Measurements from ENCODE around the gene DDX28. TPM values are rescaled to one million over a fixed set of nuclear protein-coding genes. Genes with fewer than 3 reads are reported as not detected.

The DDX28 gene
- total RNA-seq, 2 experiments from 2014 or later: 12.8 to 14.5 TPM

DNA sequence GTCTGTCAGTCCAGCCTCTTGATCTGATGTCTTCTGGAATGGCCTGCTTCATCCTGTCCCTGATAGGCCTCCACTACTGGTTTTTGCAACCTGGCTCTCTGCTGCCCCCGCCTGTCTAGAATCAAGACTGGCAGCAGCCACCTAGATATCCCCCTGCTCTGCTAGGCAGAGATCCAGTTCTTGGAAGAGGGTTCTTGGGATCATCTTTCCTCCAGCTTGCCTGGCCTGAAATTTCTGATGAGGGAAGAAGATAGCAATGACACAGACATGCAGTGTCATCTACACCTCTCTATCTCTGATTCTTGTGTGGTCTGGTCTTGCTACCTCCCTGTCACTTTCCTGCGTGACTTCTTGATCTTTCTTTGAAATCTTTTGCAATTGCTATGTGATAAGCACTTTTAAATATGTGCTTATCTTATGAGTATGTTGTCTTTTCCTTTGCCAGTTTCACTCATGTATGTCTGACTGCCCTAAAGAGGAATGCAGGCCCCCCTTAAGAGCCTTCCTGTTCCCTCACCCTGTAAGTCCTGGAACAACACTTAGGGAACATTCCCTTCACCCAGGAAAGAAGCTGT lies 41.8 kb upstream of the DDX28 start:
- peak overlapping the region; percentile 74 for H3K27ac Mint-ChIP-seq
- no peaks in the 10 kb centered on the region for H3K27me3 Mint-ChIP-seq
- H3K4me3 Mint-ChIP-seq: no peak overlapping the region
- intact Hi-C loops (cut with micrococcal nuclease): loop anchor here (2.0 kb wide), 1 partner anchor 72 kb away; no protein-coding TSS in a partner anchor
- ChIA-PET POLR2A (interaction anchor here (0.8 kb wide), 1 partner anchor 20 kb away, joined by 4 read pairs; the partner anchor contains the start of gene NFATC3), CTCF (interaction anchor here (0.7 to 3.9 kb wide), 11 partner anchors 10 to 164 kb away, joined by 3 to 24 read pairs (median 5); partner anchors contain the start of gene NFATC3)
- DNase-seq: peak; percentile 83
- H3K4me1 Mint-ChIP-seq (ENCODE audit: low read depth): peaks cover 57% of the 10 kb centered on the region
- H3K9me3 Mint-ChIP-seq: no peaks in the 10 kb centered on the region
- peaks cover 27% of the 10 kb centered on the region for H3K36me3 Mint-ChIP-seq

- H3K9me3 Mint-ChIP-seq: no peaks in the 10 kb centered on the region
- no peak overlapping the region for H3K4me3 Mint-ChIP-seq
- H3K27me3 Mint-ChIP-seq: no peaks in the 10 kb centered on the region
- ChIA-PET CTCF (interaction anchor here (1.2 to 3.9 kb wide), 6 partner anchors 9 to 246 kb away, joined by 3 to 24 read pairs (median 5); no protein-coding TSS in a partner anchor), POLR2A (no interaction called here)
- DNase-seq: peak; percentile 72
- peaks cover 33% of the 10 kb centered on the region for H3K36me3 Mint-ChIP-seq
- intact Hi-C loops (cut with micrococcal nuclease): no loop called here
- peak overlapping the region; percentile 85 for H3K27ac Mint-ChIP-seq
- H3K4me1 Mint-ChIP-seq (ENCODE audit: low read depth): peaks cover 62% of the 10 kb centered on the region
Measured at GRCh38 chr16:68062910-68063393, 39.9 kb upstream of the DDX28 start.

DNA sequence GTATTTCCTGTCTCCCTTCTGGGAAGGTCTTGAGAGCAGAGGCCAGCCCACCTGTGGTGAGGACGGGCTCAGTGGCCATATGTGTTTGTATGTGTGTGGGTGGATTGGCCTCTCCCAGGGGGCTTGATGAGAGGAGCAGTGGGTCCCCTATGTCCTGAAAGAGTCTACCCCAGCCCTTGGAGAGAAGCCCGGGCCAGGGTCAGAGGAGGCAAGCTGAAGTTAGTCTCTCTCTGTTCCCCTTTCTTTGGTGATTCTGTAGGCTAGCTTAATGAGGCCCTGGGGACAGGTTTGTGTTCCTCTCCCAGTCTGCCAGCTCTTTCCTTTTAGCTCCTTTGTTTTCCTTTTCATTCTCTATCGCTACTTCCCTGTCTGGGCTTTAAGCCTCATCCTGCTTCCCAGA lies 38.4 kb upstream of the DDX28 start:
- Mint-ChIP-seq H3K27ac (peak overlapping the region; percentile 79), H3K36me3 (peaks cover 35% of the 10 kb centered on the region), H3K9me3 (no peaks in the 10 kb centered on the region), H3K27me3 (no peaks in the 10 kb centered on the region), H3K4me1 (ENCODE audit: low read depth) (peaks cover 59% of the 10 kb centered on the region), H3K4me3 (no peak overlapping the region)
- ChIA-PET CTCF (interaction anchor here (0.7 to 2.0 kb wide), 4 partner anchors 18 to 245 kb away, joined by 3 to 9 read pairs (median 5); no protein-coding TSS in a partner anchor), POLR2A (no interaction called here)
- no peak for DNase-seq
- intact Hi-C loops (cut with micrococcal nuclease): no loop called here

GRCh38 chr16:68059804-68060203 lies 36.8 kb upstream of the DDX28 start:
- Mint-ChIP-seq H3K27me3 (no peaks in the 10 kb centered on the region), H3K36me3 (peaks cover 39% of the 10 kb centered on the region), H3K4me3 (no peak overlapping the region), H3K9me3 (no peaks in the 10 kb centered on the region), H3K4me1 (ENCODE audit: low read depth) (peaks cover 52% of the 10 kb centered on the region), H3K27ac (peak overlapping the region; percentile 59)
- DNase-seq: peak; percentile 28
- CTCF ChIA-PET: interaction anchor here (1.1 kb wide), 1 partner anchor 19 kb away, joined by 4 read pairs; no protein-coding TSS in a partner anchor
- POLR2A ChIA-PET: no interaction called here
- intact Hi-C loops (cut with micrococcal nuclease): no loop called here

DNA sequence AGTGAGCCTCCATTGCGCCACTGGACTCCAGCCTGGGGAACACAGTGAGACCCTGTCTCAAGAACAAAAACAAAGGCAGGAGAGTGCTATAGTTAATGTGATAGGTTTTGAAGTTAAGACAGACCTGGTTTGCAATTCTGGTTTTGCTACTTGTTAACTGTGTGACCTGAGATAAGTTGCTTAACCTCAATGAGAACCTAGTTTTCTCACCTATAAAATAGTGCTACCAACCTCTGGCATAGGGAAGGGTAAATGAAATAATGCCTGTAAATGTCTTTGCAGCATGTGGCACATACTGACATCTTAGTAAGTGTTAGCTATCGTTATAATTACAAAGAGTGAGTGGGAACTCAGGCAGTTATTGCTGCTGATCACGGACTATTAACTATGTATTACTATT lies 32.4 kb upstream of the DDX28 start:
- POLR2A ChIA-PET: no interaction called here

DNA sequence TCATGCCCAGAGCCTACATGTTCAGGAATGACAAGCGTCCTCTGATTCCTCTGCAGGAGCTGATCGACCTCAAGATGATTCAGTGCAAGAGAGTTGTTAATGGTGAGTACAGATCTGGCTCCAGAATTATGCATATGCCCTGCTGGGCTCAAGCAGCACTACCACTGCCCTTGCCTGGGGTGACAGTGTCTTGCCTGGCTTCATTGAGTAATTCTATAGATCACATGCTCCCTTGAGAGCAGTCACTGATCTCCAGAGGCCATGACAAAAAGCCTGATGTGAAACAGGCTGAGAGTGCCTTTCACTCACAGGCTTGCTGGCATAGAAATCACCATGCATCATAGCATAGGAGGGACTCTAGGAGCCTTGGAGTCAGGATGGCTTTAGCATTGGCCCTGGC lies 26.4 kb upstream of the DDX28 start:
- ChIA-PET POLR2A (no interaction called here), CTCF (no interaction called here)
- no peaks in the 10 kb centered on the region for H3K9me3 Mint-ChIP-seq

More for the DNA sequence above, 32.4 kb upstream of the DDX28 start:
- H3K4me1 Mint-ChIP-seq (ENCODE audit: low read depth): peaks cover 18% of the 10 kb centered on the region
- intact Hi-C loops (cut with micrococcal nuclease): no loop called here
- DNase-seq: no peak
- CTCF ChIA-PET: interaction anchor here (0.6 to 2.8 kb wide), 2 partner anchors 13 to 15 kb away, joined by 3 to 14 read pairs; no protein-coding TSS in a partner anchor
- H3K27me3 Mint-ChIP-seq: no peaks in the 10 kb centered on the region
- peaks cover 37% of the 10 kb centered on the region for H3K36me3 Mint-ChIP-seq
- H3K9me3 Mint-ChIP-seq: no peaks in the 10 kb centered on the region
- H3K4me3 Mint-ChIP-seq: no peak overlapping the region
- H3K27ac Mint-ChIP-seq: no peak overlapping the region

DNA sequence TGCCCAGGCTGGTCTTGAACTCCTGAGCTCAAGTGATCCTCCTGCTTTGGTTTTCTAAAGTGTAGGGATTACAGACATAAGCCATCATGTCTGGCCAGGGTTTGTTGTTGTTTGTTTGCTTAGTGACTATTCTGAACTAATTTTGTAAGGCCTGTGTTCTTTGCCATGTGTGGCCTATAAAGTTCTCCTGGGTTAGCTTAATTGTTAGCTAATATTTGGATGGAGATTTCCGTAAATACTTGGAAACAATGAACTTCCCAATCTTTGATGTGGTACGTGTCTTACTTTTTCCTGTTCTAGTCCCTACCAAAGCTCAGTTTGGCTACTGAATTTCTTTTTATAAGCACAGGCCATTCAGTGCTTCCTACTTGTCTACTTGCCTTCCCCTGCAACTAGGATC lies 25.0 kb upstream of the DDX28 start:
- no peaks in the 10 kb centered on the region for H3K27me3 Mint-ChIP-seq
- DNase-seq: no peak
- peaks cover 2% of the 10 kb centered on the region for H3K4me1 Mint-ChIP-seq (ENCODE audit: low read depth)
- intact Hi-C loops (cut with micrococcal nuclease): no loop called here
- ChIA-PET POLR2A (no interaction called here), CTCF (no interaction called here)
- H3K9me3 Mint-ChIP-seq: no peaks in the 10 kb centered on the region
- no peak overlapping the region for H3K4me3 Mint-ChIP-seq
- H3K36me3 Mint-ChIP-seq: peaks cover 19% of the 10 kb centered on the region
- H3K27ac Mint-ChIP-seq: no peak overlapping the region

More for the DNA sequence above, 26.4 kb upstream of the DDX28 start:
- Mint-ChIP-seq H3K27me3 (no peaks in the 10 kb centered on the region), H3K27ac (no peak overlapping the region), H3K4me1 (ENCODE audit: low read depth) (peaks cover 2% of the 10 kb centered on the region), H3K4me3 (no peak overlapping the region), H3K36me3 (peaks cover 25% of the 10 kb centered on the region)
- DNase-seq: no peak
- intact Hi-C loops (cut with micrococcal nuclease): no loop called here

GRCh38 chr16:68046106-68046505 lies 23.1 kb upstream of the DDX28 start:
- intact Hi-C loops (cut with micrococcal nuclease): no loop called here
- Mint-ChIP-seq H3K4me1 (ENCODE audit: low read depth) (peaks cover 2% of the 10 kb centered on the region), H3K27ac (no peak overlapping the region), H3K27me3 (no peaks in the 10 kb centered on the region), H3K9me3 (no peaks in the 10 kb centered on the region), H3K4me3 (no peak overlapping the region), H3K36me3 (peaks cover 17% of the 10 kb centered on the region)
- no peak for DNase-seq
- POLR2A ChIA-PET: interaction anchor here (0.6 kb wide), 2 partner anchors 42 to 322 kb away, joined by 3 read pairs; no protein-coding TSS in a partner anchor
- CTCF ChIA-PET: interaction anchor here (0.6 kb wide), 1 partner anchor 27 kb away, joined by 3 read pairs; no protein-coding TSS in a partner anchor

GRCh38 chr16:68041783-68042182 lies 18.8 kb upstream of the DDX28 start:
- no peak overlapping the region for H3K4me3 Mint-ChIP-seq
- peaks cover 8% of the 10 kb centered on the region for H3K4me1 Mint-ChIP-seq (ENCODE audit: low read depth)
- H3K27me3 Mint-ChIP-seq: no peaks in the 10 kb centered on the region
- H3K9me3 Mint-ChIP-seq: no peaks in the 10 kb centered on the region
- ChIA-PET CTCF (interaction anchor here (0.6 to 3.9 kb wide), 6 partner anchors 20 to 239 kb away, joined by 3 to 27 read pairs (median 6); no protein-coding TSS in a partner anchor), POLR2A (no interaction called here)
- no peak overlapping the region for H3K27ac Mint-ChIP-seq
- intact Hi-C loops (cut with micrococcal nuclease): loop anchor here (2.0 to 5.0 kb wide), 4 partner anchors 73 to 225 kb away; partner anchors contain the start of genes NRN1L, PSMB10 and SLC12A4
- peaks cover 17% of the 10 kb centered on the region for H3K36me3 Mint-ChIP-seq
- DNase-seq: no peak

DNA sequence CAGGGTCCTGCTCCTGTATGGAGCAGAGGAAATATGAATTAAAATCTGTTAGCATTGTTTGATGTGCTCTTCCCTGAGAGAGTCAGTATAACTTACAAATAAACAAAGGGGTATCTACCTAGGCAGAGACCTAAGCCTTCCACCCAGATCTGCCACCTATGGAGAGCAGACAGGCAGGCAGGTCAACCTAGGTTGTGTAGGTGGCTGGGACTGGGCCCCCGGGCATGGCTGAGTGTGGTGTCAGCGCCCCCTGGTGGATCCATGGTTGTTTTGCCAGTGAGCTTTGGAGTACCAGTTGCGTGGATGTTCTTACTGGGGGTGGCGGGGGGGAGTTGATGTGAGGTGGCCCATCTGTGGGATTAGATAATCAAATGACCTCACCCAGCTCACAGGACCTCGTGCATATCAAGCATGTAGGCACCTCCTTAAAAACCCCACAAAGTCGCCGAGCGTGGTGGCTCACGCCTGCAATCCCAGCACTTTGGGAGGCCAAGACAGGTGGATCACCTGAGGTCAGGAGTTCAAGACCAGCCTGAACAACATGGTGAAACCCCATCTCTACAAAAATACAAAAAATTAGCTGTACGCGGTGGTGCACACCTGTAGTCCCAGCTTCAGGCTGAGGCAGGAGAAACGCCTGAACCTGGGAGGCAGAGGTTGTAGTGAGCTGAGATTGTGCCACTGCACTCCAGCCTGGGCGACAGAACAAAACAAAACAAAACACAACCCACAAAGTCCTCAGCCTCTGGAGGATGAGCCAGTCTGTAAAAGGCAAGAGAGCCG lies 17.7 kb upstream of the DDX28 start:
- CTCF ChIA-PET: interaction anchor here (0.6 to 3.9 kb wide), 63 partner anchors 11 to 515 kb away, joined by 3 to 27 read pairs (median 4); partner anchors contain the start of genes CENPT, DDX28, DPEP2 and DUS2
- POLR2A ChIA-PET: interaction anchor here (0.6 to 1.0 kb wide), 3 partner anchors 49 to 225 kb away, joined by 3 to 4 read pairs (median 4); no protein-coding TSS in a partner anchor
- H3K27ac Mint-ChIP-seq: peak overlapping the region; percentile 65

GRCh38 chr16:68037841-68038597 lies 15.0 kb upstream of the DDX28 start:
- DNase-seq: no peak
- ChIA-PET CTCF (interaction anchor here (0.5 to 3.9 kb wide), 4 partner anchors 155 to 406 kb away, joined by 3 to 27 read pairs (median 16); partner anchors contain the start of gene NRN1L), POLR2A (no interaction called here)
- Mint-ChIP-seq H3K27me3 (no peaks in the 10 kb centered on the region), H3K9me3 (no peaks in the 10 kb centered on the region), H3K36me3 (peaks cover 15% of the 10 kb centered on the region), H3K4me3 (no peak overlapping the region), H3K27ac (no peak overlapping the region), H3K4me1 (ENCODE audit: low read depth) (peaks cover 6% of the 10 kb centered on the region)
- intact Hi-C loops (cut with micrococcal nuclease): no loop called here

More for the DNA sequence above, 17.7 kb upstream of the DDX28 start:
- H3K36me3 Mint-ChIP-seq: peaks cover 19% of the 10 kb centered on the region
- intact Hi-C loops (cut with micrococcal nuclease): loop anchor here (1.0 to 5.0 kb wide), 5 partner anchors 47 to 224 kb away; partner anchors contain the start of genes NRN1L, PSMB10 and SLC12A4
- no peaks in the 10 kb centered on the region for H3K27me3 Mint-ChIP-seq
- peak; percentile 94 for DNase-seq
- H3K4me1 Mint-ChIP-seq (ENCODE audit: low read depth): peaks cover 6% of the 10 kb centered on the region
- no peaks in the 10 kb centered on the region for H3K9me3 Mint-ChIP-seq
- no peak overlapping the region for H3K4me3 Mint-ChIP-seq

Data from activated CD4-positive, alpha-beta memory T cell treated with anti-CD3 and anti-CD28 coated beads for 36 hours (primary cell).